ENCODE results near the gene ELMO1.

DNA sequence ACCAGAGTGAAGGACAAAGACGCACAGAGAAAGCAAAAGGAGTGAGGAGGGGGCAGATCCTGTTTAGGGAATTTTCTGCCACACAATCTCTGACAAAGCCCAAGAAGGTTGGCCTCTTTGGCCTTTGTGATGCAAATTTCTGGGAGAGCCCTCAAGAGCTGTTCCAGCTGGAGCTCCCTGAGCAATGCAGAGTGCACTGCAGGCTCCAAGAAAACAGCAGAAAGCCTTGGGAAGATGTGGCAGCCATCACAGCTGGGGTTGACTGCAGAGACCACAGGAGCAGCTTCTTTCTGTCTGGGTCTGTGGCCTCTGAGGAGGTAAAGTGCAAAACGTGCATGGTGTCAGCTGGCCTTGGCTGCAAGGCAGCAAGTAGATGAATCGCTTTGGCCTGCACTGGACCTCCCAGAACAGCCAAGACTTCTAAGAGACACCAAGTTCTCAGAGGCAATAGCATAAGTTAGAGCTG, 200.2 kb downstream of the ELMO1 start:
- TF ChIP-seq TAF1 (conservative IDR thresholded peaks at IDR 0.05): no peak
- TF ChIP-seq, protein P1, sequence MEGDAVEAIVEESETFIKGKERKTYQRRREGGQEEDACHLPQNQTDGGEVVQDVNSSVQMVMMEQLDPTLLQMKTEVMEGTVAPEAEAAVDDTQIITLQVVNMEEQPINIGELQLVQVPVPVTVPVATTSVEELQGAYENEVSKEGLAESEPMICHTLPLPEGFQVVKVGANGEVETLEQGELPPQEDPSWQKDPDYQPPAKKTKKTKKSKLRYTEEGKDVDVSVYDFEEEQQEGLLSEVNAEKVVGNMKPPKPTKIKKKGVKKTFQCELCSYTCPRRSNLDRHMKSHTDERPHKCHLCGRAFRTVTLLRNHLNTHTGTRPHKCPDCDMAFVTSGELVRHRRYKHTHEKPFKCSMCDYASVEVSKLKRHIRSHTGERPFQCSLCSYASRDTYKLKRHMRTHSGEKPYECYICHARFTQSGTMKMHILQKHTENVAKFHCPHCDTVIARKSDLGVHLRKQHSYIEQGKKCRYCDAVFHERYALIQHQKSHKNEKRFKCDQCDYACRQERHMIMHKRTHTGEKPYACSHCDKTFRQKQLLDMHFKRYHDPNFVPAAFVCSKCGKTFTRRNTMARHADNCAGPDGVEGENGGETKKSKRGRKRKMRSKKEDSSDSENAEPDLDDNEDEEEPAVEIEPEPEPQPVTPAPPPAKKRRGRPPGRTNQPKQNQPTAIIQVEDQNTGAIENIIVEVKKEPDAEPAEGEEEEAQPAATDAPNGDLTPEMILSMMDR (IDR thresholded peaks at IDR 0.05; ENCODE audit: low read depth, low read length, missing input control): no peak
- TF ChIP-seq, protein P2, sequence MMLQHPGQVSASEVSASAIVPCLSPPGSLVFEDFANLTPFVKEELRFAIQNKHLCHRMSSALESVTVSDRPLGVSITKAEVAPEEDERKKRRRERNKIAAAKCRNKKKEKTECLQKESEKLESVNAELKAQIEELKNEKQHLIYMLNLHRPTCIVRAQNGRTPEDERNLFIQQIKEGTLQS (IDR thresholded peaks at IDR 0.05): no peak
- TF ChIP-seq RAD21 (IDR thresholded peaks at IDR 0.05): no peak
- TF ChIP-seq EGR1 (IDR thresholded peaks at IDR 0.05; ENCODE audit: low read depth in 2 of 2): no peak
- TF ChIP-seq, protein P3, sequence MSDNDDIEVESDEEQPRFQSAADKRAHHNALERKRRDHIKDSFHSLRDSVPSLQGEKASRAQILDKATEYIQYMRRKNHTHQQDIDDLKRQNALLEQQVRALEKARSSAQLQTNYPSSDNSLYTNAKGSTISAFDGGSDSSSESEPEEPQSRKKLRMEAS (IDR thresholded peaks at IDR 0.05): no peak
- TF ChIP-seq JUND (IDR thresholded peaks at IDR 0.05): no peak
- no peak for TF ChIP-seq YY1 (IDR thresholded peaks at IDR 0.05)
- TF ChIP-seq NR2F2 (IDR thresholded peaks at IDR 0.05): peak; percentile 50

Data from liver (tissue), 3 donors.